ENCODE data around the gene SCRN3.
"Not testable (repeated sequence)": the region's sequence is repeated elsewhere in the genome, so short reads cannot be mapped to it uniquely, and the experiment has no call there.

SCRN3 gene

GRCh38 chr2:174362949-174363348 is 32.6 kb upstream of the SCRN3 start:
- Histone ChIP-seq H3K4me3 (ENCODE audit: low read depth, low read length) (no peak overlapping the region), H3K4me1 (no peaks in the 10 kb centered on the region), H3K36me3 (no peaks in the 10 kb centered on the region), H3K27me3 (no peaks in the 10 kb centered on the region), H3K9me3 (no peaks in the 10 kb centered on the region)
- no peak for TF ChIP-seq CTCF (IDR thresholded peaks at IDR 0.05; ENCODE audit: low read depth, low read length)
- no peak for DNase-seq

- H3K36me3 ChIP-seq; H3K4me1 ChIP-seq; DNase-seq; H3K4me3 ChIP-seq (ENCODE audit: low read depth, low read length); H3K9me3 ChIP-seq; H3K27me3 ChIP-seq: not testable (repeated sequence)
Observed at GRCh38 chr2:174363492-174364225, 31.9 kb upstream of the SCRN3 start.

GRCh38 chr2:174364628-174365027 is 30.9 kb upstream of the SCRN3 start:
- no peak for DNase-seq
- no peak for TF ChIP-seq CTCF (IDR thresholded peaks at IDR 0.05; ENCODE audit: low read depth, low read length)
- Histone ChIP-seq H3K4me1 (no peaks in the 10 kb centered on the region), H3K9me3 (no peaks in the 10 kb centered on the region), H3K4me3 (ENCODE audit: low read depth, low read length) (no peak overlapping the region), H3K27me3 (no peaks in the 10 kb centered on the region), H3K36me3 (no peaks in the 10 kb centered on the region)

GRCh38 chr2:174365571-174365970 is 30.0 kb upstream of the SCRN3 start:
- H3K27me3 ChIP-seq = no peaks in the 10 kb centered on the region
- no peaks in the 10 kb centered on the region for H3K4me1 ChIP-seq
- H3K4me3 ChIP-seq (ENCODE audit: low read depth, low read length) = no peak overlapping the region
- H3K36me3 ChIP-seq = no peaks in the 10 kb centered on the region
- TF ChIP-seq CTCF (IDR thresholded peaks at IDR 0.05; ENCODE audit: low read depth, low read length) = no peak
- no peak for DNase-seq
- H3K9me3 ChIP-seq = no peaks in the 10 kb centered on the region

- Histone ChIP-seq H3K4me1 (no peaks in the 10 kb centered on the region), H3K27me3 (no peaks in the 10 kb centered on the region), H3K9me3 (no peaks in the 10 kb centered on the region), H3K36me3 (no peaks in the 10 kb centered on the region), H3K4me3 (ENCODE audit: low read depth, low read length) (no peak overlapping the region)
- no peak for TF ChIP-seq CTCF (IDR thresholded peaks at IDR 0.05; ENCODE audit: low read depth, low read length)
- DNase-seq = no peak
Observed at GRCh38 chr2:174368691-174369090, 26.8 kb upstream of the SCRN3 start.

- H3K36me3 ChIP-seq = no peaks in the 10 kb centered on the region
- H3K9me3 ChIP-seq = no peaks in the 10 kb centered on the region
- no peak for DNase-seq
- H3K4me1 ChIP-seq = no peaks in the 10 kb centered on the region
- no peaks in the 10 kb centered on the region for H3K27me3 ChIP-seq
- H3K4me3 ChIP-seq (ENCODE audit: low read depth, low read length) = no peak overlapping the region
- TF ChIP-seq CTCF (IDR thresholded peaks at IDR 0.05; ENCODE audit: low read depth, low read length) = no peak
Observed at GRCh38 chr2:174376967-174377366, 18.6 kb upstream of the SCRN3 start.
